ENCODE measurements around the gene MTMR1. TPM values are rescaled to one million over a fixed set of nuclear protein-coding genes. Genes with fewer than 3 reads are reported as not detected.

Gene MTMR1
- total RNA-seq, 1 experiment from 2014 or later, result 36.1 TPM

- CTCF ChIA-PET, result interaction anchor here (1.6 kb wide), 1 partner anchor 309 kb away, joined by 13 read pairs; no protein-coding TSS in a partner anchor
- ATAC-seq (no peak), DNase-seq (ENCODE audit: low read depth, low spot score) (no peak)
- no TSS peak for BruUV-seq (replicated peaks)
- no peaks in the 10 kb centered on the region for H3K27me3 ChIP-seq (ENCODE audit: control insufficient read depth, insufficient read depth, low read length)
- H3K36me3 ChIP-seq (ENCODE audit: control insufficient read depth, insufficient read depth, low read length), result no peaks in the 10 kb centered on the region
- no peak overlapping the region for H3K27ac ChIP-seq (ENCODE audit: low read length)
- no peaks in the 10 kb centered on the region for H3K9me3 ChIP-seq (ENCODE audit: control insufficient read depth, insufficient read depth, low read depth, low read length)
- no peaks in the 10 kb centered on the region for H3K4me1 ChIP-seq (ENCODE audit: control insufficient read depth, insufficient read depth, low read length)
- TF ChIP-seq CTCF (IDR thresholded peaks at IDR 0.05) (no peak), POLR2AphosphoS5 (IDR thresholded peaks at IDR 0.05; ENCODE audit: low read depth, low read length) (no peak), SIN3A (IDR thresholded peaks at IDR 0.05; ENCODE audit: borderline replicate concordance, insufficient read depth, low read depth, low read length) (no peak), REST (IDR thresholded peaks at IDR 0.05; ENCODE audit: insufficient read depth in 1 of 2, low read depth in 2 of 2, low read length in 1 of 2) (no peak), TCF7L2 (IDR thresholded peaks at IDR 0.05; ENCODE audit: low read depth, low read length) (no peak)
- intact Hi-C loops (cut with micrococcal nuclease; ENCODE audit: unreplicated experiment) (loop anchor here (1.0 to 10.0 kb wide), 3 partner anchors 112 to 309 kb away; partner anchors contain the start of gene HMGB3), in situ Hi-C loops (cut with HindIII; ENCODE audit: low pct_unique_long_range_greater_than_20kb, low sequenced_read_pairs) (no loop called here)
- POLR2A ChIA-PET, result no interaction called here
- no peak overlapping the region for H3K4me3 ChIP-seq (ENCODE audit: low read depth in 2 of 2, low read length in 2 of 2)
Measured at GRCh38 chrX:150773117-150773516, 79.9 kb downstream of the MTMR1 start.

- CTCF ChIA-PET, result no interaction called here
- in situ Hi-C loops (cut with HindIII; ENCODE audit: low pct_unique_long_range_greater_than_20kb, low sequenced_read_pairs), result no loop called here
- no peak overlapping the region for H3K27ac ChIP-seq (ENCODE audit: low read length)
Measured at GRCh38 chrX:150773634-150774033, 80.4 kb downstream of the MTMR1 start.

More at GRCh38 chrX:150773634-150774033, 80.4 kb downstream of the MTMR1 start:
- POLR2A ChIA-PET, result no interaction called here
- ATAC-seq (no peak), DNase-seq (ENCODE audit: low read depth, low spot score) (no peak)
- H3K4me1 ChIP-seq (ENCODE audit: control insufficient read depth, insufficient read depth, low read length), result no peaks in the 10 kb centered on the region
- TF ChIP-seq POLR2AphosphoS5 (IDR thresholded peaks at IDR 0.05; ENCODE audit: low read depth, low read length), result no peak
- TF ChIP-seq CTCF (IDR thresholded peaks at IDR 0.05), result no peak
- TF ChIP-seq SIN3A (IDR thresholded peaks at IDR 0.05; ENCODE audit: borderline replicate concordance, insufficient read depth, low read depth, low read length), result no peak
- TF ChIP-seq REST (IDR thresholded peaks at IDR 0.05; ENCODE audit: insufficient read depth in 1 of 2, low read depth in 2 of 2, low read length in 1 of 2), result no peak
- no peak for TF ChIP-seq TCF7L2 (IDR thresholded peaks at IDR 0.05; ENCODE audit: low read depth, low read length)
- H3K36me3 ChIP-seq (ENCODE audit: control insufficient read depth, insufficient read depth, low read length), result no peaks in the 10 kb centered on the region
- H3K4me3 ChIP-seq (ENCODE audit: low read depth in 2 of 2, low read length in 2 of 2), result no peak overlapping the region
- BruUV-seq (replicated peaks), result no TSS peak
- H3K9me3 ChIP-seq (ENCODE audit: control insufficient read depth, insufficient read depth, low read depth, low read length), result no peaks in the 10 kb centered on the region
- intact Hi-C loops (cut with micrococcal nuclease; ENCODE audit: unreplicated experiment), result loop anchor here (1.0 to 10.0 kb wide), 3 partner anchors 111 to 309 kb away; partner anchors contain the start of gene HMGB3
- H3K27me3 ChIP-seq (ENCODE audit: control insufficient read depth, insufficient read depth, low read length), result no peaks in the 10 kb centered on the region
